ENCODE measurements around the gene TUBGCP3. TPM values are rescaled to one million over a fixed set of nuclear protein-coding genes. Genes with fewer than 3 reads are reported as not detected.

TUBGCP3 gene
- polyA plus RNA-seq, 1 experiment, result 15.7 TPM

GRCh38 chr13:112530861-112531260 lies 57.1 kb downstream of the TUBGCP3 start:
- POLR2A ChIA-PET, result no interaction called here

GRCh38 chr13:112529216-112529615 lies 58.7 kb downstream of the TUBGCP3 start:
- TF ChIP-seq, protein P1, sequence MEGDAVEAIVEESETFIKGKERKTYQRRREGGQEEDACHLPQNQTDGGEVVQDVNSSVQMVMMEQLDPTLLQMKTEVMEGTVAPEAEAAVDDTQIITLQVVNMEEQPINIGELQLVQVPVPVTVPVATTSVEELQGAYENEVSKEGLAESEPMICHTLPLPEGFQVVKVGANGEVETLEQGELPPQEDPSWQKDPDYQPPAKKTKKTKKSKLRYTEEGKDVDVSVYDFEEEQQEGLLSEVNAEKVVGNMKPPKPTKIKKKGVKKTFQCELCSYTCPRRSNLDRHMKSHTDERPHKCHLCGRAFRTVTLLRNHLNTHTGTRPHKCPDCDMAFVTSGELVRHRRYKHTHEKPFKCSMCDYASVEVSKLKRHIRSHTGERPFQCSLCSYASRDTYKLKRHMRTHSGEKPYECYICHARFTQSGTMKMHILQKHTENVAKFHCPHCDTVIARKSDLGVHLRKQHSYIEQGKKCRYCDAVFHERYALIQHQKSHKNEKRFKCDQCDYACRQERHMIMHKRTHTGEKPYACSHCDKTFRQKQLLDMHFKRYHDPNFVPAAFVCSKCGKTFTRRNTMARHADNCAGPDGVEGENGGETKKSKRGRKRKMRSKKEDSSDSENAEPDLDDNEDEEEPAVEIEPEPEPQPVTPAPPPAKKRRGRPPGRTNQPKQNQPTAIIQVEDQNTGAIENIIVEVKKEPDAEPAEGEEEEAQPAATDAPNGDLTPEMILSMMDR (IDR thresholded peaks at IDR 0.05; ENCODE audit: insufficient read depth, low read depth, low read length), result no peak
- no peaks in the 10 kb centered on the region for H3K27me3 ChIP-seq (ENCODE audit: control insufficient read depth, insufficient read depth, low read length)
- DNase-seq (ENCODE audit: low read depth), result no peak
- POLR2A ChIA-PET, result no interaction called here
- peaks cover 1% of the 10 kb centered on the region for H3K36me3 ChIP-seq (ENCODE audit: control insufficient read depth, insufficient read depth, low read length)
- no peak overlapping the region for H3K4me3 ChIP-seq (ENCODE audit: low read depth, low read length)
- CTCF ChIA-PET, result interaction anchor here (1.1 kb wide), 1 partner anchor 9 kb away, joined by 3 read pairs; no protein-coding TSS in a partner anchor

More at GRCh38 chr13:112530861-112531260, 57.1 kb downstream of the TUBGCP3 start:
- H3K36me3 ChIP-seq (ENCODE audit: control insufficient read depth, insufficient read depth, low read length), result peaks cover 1% of the 10 kb centered on the region
- CTCF ChIA-PET, result no interaction called here
- TF ChIP-seq, protein P1 (IDR thresholded peaks at IDR 0.05; ENCODE audit: insufficient read depth, low read depth, low read length), result no peak
- no peaks in the 10 kb centered on the region for H3K27me3 ChIP-seq (ENCODE audit: control insufficient read depth, insufficient read depth, low read length)
- no peak for DNase-seq (ENCODE audit: low read depth)
- no peak overlapping the region for H3K4me3 ChIP-seq (ENCODE audit: low read depth, low read length)

- no peak for DNase-seq (ENCODE audit: low read depth)
- no peaks in the 10 kb centered on the region for H3K27me3 ChIP-seq (ENCODE audit: control insufficient read depth, insufficient read depth, low read length)
- CTCF ChIA-PET, result interaction anchor here (1.9 kb wide), 1 partner anchor 80 kb away, joined by 8 read pairs; no protein-coding TSS in a partner anchor
- POLR2A ChIA-PET, result no interaction called here
- TF ChIP-seq, protein P1 (IDR thresholded peaks at IDR 0.05; ENCODE audit: insufficient read depth, low read depth, low read length), result no peak
- H3K4me3 ChIP-seq (ENCODE audit: low read depth, low read length), result no peak overlapping the region
- peaks cover 3% of the 10 kb centered on the region for H3K36me3 ChIP-seq (ENCODE audit: control insufficient read depth, insufficient read depth, low read length)
Observed at GRCh38 chr13:112526146-112526853, 61.7 kb downstream of the TUBGCP3 start.

DNA sequence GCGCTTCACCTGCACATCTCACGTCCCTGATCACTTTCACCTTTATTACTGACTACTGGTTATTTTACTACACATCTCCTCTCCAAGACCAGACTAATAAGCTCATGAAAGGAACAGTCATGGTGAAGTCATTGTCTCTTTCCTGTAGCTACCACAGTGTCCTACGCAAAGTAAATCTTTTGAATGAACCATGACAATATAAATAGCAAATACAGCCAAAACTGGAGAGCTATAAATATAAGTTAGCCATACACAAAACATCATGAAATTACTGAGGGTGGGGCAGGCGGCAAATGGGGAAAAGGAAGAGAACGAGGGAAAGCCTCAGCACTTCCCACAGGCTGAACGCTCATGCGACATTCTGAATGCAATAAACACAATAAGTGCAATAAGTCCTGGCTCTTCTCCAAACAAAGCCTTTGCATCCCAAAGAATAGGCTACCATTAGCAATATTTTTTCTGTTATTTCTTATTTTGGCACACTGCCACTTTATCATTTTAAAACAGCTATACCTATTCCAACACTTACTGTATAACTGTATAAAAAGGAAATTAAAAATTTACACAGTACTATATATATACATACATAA lies 62.5 kb downstream of the TUBGCP3 start:
- POLR2A ChIA-PET, result no interaction called here
- no peaks in the 10 kb centered on the region for H3K27me3 ChIP-seq (ENCODE audit: control insufficient read depth, insufficient read depth, low read length)
- H3K36me3 ChIP-seq (ENCODE audit: control insufficient read depth, insufficient read depth, low read length), result peaks cover 3% of the 10 kb centered on the region
- DNase-seq (ENCODE audit: low read depth), result no peak
- TF ChIP-seq, protein P1 (IDR thresholded peaks at IDR 0.05; ENCODE audit: insufficient read depth, low read depth, low read length), result no peak
- CTCF ChIA-PET, result interaction anchor here (1.9 kb wide), 1 partner anchor 81 kb away, joined by 8 read pairs; no protein-coding TSS in a partner anchor
- H3K4me3 ChIP-seq (ENCODE audit: low read depth, low read length), result no peak overlapping the region

DNA sequence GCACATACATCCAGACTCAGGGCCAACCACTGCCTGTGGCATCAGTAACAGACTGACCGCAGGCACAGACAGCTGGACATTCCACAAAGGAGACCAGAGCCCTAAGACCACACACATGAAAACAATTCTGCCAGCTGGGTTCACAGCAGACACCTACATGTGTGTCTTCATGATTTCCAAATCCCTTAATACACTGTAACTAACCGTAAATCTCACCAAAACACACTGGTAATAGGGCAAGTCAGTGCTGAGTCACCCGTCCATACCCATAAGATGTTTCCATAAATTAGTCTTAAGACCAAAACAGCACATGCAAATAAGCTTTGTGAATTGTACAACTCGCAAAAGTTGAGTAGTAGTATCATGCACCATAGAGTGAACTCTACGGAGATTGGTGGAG lies 65.4 kb downstream of the TUBGCP3 start:
- TF ChIP-seq, protein P1 (IDR thresholded peaks at IDR 0.05; ENCODE audit: insufficient read depth, low read depth, low read length), result no peak
- DNase-seq (ENCODE audit: low read depth), result no peak
- ChIA-PET CTCF (interaction anchor here (0.6 to 0.9 kb wide), 3 partner anchors 11 to 84 kb away, joined by 3 to 6 read pairs (median 5); no protein-coding TSS in a partner anchor), POLR2A (no interaction called here)
- Histone ChIP-seq H3K4me3 (ENCODE audit: low read depth, low read length) (no peak overlapping the region), H3K27me3 (ENCODE audit: control insufficient read depth, insufficient read depth, low read length) (no peaks in the 10 kb centered on the region), H3K36me3 (ENCODE audit: control insufficient read depth, insufficient read depth, low read length) (peaks cover 8% of the 10 kb centered on the region)

Measured in BJ (cell line).